Peyer's patch (tissue), 4 donors: ENCODE data around the gene SMAD9.
"Not testable (repeated sequence)": the region's sequence is repeated elsewhere in the genome, so short reads cannot be mapped to it uniquely, and the experiment has no call there.

Source experiments
- CTCF ChIP-seq, 6 experiments: fragments of 450-650 bp in 4 of 6; fragments of 200-600 bp in 2 of 6; sonication (generic) in 1 of 6; IDR thresholded peaks; one replicate each; pipeline ENCODE4 v1.5.1; 2017 to 2019; ENCODE audit warnings: antibody characterized with exemption in 6 of 6, mild to moderate bottlenecking in 3 of 6, moderate library complexity in 1 of 6
- POLR2A ChIP-seq, 2 donors: fragments of 450-650 bp; IDR thresholded peaks; one replicate each; pipeline ENCODE4 v1.5.1; 2017; ENCODE audit warnings: antibody characterized with exemption in 2 of 2, mild to moderate bottlenecking in 2 of 2, moderate library complexity in 2 of 2

DNA sequence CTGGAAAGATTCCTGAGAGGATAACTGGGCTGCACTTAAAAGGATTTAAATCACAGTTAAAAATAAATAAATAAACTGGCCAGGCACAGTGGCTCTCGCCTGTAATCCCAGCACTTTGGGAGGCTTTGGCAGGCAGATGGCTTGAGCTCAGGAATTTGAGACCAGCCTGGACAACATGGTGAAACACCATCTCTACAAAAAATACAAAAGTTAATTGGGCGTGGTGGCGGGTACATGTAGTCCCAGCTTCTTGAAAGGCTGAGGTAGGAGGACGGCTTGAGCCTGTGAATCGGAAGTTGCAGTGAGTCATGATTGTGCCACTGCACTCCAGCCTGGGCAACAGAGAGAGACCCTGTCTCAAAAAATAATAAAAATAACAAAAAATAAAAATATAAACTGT is 36.6 kb downstream of the SMAD9 start:
- TF ChIP-seq CTCF, POLR2A (IDR thresholded peaks at IDR 0.05): not testable (repeated sequence)
